Hindlimb muscle (tissue), 1 donor: ENCODE results near the gene CALHM5. TPM values are rescaled to one million over a fixed set of nuclear protein-coding genes. Genes with fewer than 3 reads are reported as not detected.
"Not testable (repeated sequence)": the region's sequence is repeated elsewhere in the genome, so short reads cannot be mapped to it uniquely, and the experiment has no call there.

Source experiments
- DNase-seq: peaks from one replicate; pipeline ENCODE4 v3.0.0-alpha.2; 2013
- polyA plus RNA-seq: library from polyadenylated mRNA; unstranded; fragments of 120-200 nt; gene quantifications from one replicate; pipeline ENCODE4 v1.2.1, GENCODE V29; 2013; ENCODE audit not compliant: insufficient read length

The CALHM5 gene
- 2.4 TPM for polyA plus RNA-seq

- DNase-seq = peak; percentile 33
Observed at GRCh38 chr6:116511424-116512110, at the start of gene CALHM5. Gene CALHM5 (plus strand): TSS chr6:116511639. CDS start chr6:116511697, 58 bp downstream.

- DNase-seq = peak; percentile 73
Observed at GRCh38 chr6:116461932-116462885, 49.2 kb upstream of the CALHM5 start.

- no peak for DNase-seq
Observed at GRCh38 chr6:116463301-116463700, 48.1 kb upstream of the CALHM5 start.

- DNase-seq = peak; percentile 29
Observed at GRCh38 chr6:116465246-116465645, 46.2 kb upstream of the CALHM5 start.

- DNase-seq = no peak
Observed at GRCh38 chr6:116467096-116467495, 44.3 kb upstream of the CALHM5 start.

GRCh38 chr6:116467514-116467913 is 43.9 kb upstream of the CALHM5 start:
- DNase-seq = no peak

GRCh38 chr6:116468293-116468692 is 43.1 kb upstream of the CALHM5 start:
- DNase-seq = no peak

GRCh38 chr6:116471531-116471930 is 39.9 kb upstream of the CALHM5 start:
- no peak for DNase-seq

GRCh38 chr6:116472706-116473105 is 38.7 kb upstream of the CALHM5 start:
- no peak for DNase-seq

GRCh38 chr6:116475141-116475540 is 36.3 kb upstream of the CALHM5 start:
- no peak for DNase-seq

GRCh38 chr6:116476002-116476678 is 35.3 kb upstream of the CALHM5 start:
- no peak for DNase-seq

GRCh38 chr6:116482780-116483179 is 28.7 kb upstream of the CALHM5 start:
- DNase-seq = no peak

GRCh38 chr6:116483616-116484015 is 27.8 kb upstream of the CALHM5 start:
- no peak for DNase-seq

GRCh38 chr6:116485559-116486184 is 25.8 kb upstream of the CALHM5 start:
- no peak for DNase-seq

- no peak for DNase-seq
Observed at GRCh38 chr6:116491610-116492330, 19.7 kb upstream of the CALHM5 start.

GRCh38 chr6:116492331-116493067 is 18.9 kb upstream of the CALHM5 start:
- no peak for DNase-seq

GRCh38 chr6:116495161-116495560 is 16.3 kb upstream of the CALHM5 start:
- not testable (repeated sequence) for DNase-seq

GRCh38 chr6:116497113-116497676 is 14.2 kb upstream of the CALHM5 start:
- DNase-seq = no peak

GRCh38 chr6:116500969-116501433 is 10.4 kb upstream of the CALHM5 start:
- no peak for DNase-seq

GRCh38 chr6:116507324-116507723 is 4.1 kb upstream of the CALHM5 start:
- DNase-seq = no peak

GRCh38 chr6:116508527-116508926 is 2.9 kb upstream of the CALHM5 start:
- DNase-seq = no peak
